GM21786 (cell line): Measurements from ENCODE around the gene SERPINA7.
"Not testable (repeated sequence)": the region's sequence is repeated elsewhere in the genome, so short reads cannot be mapped to it uniquely, and the experiment has no call there.

Experiments
- ATAC-seq: cut with Tn5 transposase; IDR thresholded peaks from one replicate; pipeline ENCODE4 v1.9.1; 2021; ENCODE audit not compliant: unreplicated experiment

The SERPINA7 gene

DNA sequence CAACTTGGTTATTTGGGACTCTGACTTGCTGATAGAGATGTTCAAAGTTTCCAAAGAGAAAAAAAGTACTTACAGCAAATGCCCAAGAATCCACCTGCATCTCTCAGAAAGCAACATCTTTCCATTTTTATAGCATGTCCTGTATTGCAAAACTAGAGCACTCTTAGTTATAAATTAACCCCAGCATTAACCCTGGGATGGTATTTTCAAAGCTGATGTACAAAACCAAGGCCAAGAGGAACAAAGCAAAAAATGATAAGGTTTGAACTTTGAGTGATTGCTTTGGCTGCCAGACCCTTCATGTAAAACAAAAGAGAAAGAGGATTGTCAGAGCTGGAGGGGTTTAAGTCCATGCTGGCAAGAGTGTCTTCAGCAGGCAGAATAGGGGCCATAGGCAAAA is at the start of gene SERPINA7:
SERPINA7 (minus strand) TSS at position 103 of the 400 bp plus-strand sequence. CDS start 1,669 bp downstream, outside the sequence.
- ATAC-seq, result no peak

GRCh38 chrX:106069048-106069447 is 30.5 kb upstream of the SERPINA7 start:
- no peak for ATAC-seq

- no peak for ATAC-seq
Measured at GRCh38 chrX:106050054-106050453, 11.5 kb upstream of the SERPINA7 start.

GRCh38 chrX:106042296-106042695 is 3.8 kb upstream of the SERPINA7 start:
- no peak for ATAC-seq

DNA sequence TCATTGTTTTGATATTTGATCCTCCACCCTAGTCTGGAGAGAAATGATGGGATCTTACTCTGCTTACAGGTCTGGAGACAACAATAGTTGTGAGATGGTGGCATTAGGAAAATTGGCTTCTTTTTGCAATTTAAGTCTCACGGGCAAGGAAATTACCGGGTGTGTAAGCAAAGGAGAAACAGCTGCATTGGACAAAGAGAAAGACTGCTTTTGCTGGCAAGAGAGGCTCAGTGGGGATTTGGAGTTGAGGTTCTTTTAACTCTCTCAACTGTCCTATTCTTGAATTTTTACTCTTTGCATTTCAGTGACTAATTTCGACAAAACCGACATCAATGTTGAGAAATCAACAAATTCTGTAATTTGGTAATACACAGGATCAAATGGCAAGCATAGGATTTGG is 2.3 kb upstream of the SERPINA7 start:
- ATAC-seq, result no peak

DNA sequence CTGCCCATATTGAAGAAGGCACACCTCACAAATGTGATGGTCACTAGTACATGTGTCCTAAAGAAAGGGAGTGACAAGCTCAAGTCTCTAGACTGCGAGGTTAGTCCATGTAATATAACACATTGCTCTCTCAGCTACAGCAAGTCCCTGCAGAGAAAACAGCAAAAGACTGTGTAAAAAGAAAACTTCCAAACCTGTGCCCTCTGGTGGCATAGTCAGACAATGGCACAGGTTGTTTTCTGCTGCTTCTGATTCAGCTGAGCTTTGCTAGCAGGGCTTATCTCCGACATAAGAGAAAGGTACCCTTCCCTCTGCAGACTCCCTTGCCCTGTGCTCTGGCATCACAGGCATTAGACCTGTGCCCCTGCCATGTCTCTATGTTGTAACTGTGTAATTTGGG is 1.4 kb upstream of the SERPINA7 start:
- ATAC-seq, result no peak

DNA sequence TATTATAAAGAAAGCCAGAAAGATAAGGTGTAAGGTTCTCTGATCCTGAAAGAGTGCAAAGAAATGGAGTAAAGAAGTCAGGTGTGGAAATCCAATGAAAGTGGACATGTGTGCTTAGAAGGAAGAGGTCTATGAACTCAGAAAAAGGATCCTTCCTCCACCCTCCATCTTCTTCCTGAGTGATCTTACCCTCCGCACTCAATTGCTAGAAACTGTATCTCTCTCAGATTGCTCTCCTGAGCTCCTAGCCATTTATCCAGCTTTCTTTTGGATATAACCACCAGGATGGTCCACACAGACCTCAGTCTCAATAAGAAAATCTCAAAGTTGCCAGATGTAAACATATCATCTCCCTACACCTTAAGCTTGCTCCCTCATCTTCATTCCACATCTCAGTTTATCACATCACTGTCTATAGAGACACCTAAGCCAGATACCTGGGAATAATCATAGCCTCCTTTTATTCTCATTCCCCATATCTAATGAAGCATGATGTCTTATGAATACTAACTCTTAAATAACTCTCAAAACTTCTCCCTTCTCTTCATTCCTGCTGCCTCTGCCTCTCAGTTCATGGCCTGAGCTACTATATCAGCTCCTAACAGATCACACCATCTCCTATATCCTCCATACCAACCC is 573 bp downstream of the SERPINA7 start:
- no peak for ATAC-seq

- ATAC-seq, result no peak
Measured at GRCh38 chrX:106036716-106037115, 1.8 kb downstream of the SERPINA7 start.

- ATAC-seq, result no peak
Measured at GRCh38 chrX:106035064-106035463, 3.5 kb downstream of the SERPINA7 start.

DNA sequence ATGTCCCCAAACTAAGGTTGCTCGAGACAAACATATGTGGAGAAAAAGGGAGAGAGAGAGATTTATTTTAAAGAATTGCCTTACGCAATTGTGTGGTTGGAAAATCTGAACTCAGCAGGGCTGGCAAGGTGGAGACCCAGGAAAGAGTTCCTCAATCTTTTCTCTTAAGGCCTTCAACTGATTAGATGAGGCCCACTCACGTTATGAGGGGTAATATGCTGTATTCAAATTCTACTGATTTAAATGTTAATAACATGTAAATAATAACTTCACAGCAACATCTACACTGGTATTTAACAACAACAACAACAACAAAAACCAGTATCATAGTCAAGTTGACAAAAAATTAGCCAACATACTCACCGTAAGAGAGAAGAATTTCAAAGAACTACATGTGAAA is 14.6 kb downstream of the SERPINA7 start:
- ATAC-seq, result no peak

DNA sequence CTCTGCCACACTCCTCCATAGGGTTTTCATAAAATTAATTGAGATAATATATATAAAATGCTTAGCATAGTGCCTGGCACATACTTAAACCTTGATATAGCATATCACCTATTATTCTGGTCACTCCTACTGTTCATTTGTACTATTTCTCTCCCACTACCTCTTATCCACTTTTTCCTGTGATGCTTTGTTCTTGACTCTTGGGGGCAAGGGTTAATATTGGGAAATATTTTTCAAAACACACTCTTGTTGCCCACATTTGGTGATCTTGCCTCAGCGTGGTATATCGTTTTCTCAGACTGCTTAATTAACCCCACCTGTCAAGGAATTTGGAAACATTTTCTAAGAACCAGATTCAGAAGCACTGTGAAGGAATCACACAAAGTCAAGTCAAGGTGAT is 16.3 kb downstream of the SERPINA7 start:
- ATAC-seq, result no peak

DNA sequence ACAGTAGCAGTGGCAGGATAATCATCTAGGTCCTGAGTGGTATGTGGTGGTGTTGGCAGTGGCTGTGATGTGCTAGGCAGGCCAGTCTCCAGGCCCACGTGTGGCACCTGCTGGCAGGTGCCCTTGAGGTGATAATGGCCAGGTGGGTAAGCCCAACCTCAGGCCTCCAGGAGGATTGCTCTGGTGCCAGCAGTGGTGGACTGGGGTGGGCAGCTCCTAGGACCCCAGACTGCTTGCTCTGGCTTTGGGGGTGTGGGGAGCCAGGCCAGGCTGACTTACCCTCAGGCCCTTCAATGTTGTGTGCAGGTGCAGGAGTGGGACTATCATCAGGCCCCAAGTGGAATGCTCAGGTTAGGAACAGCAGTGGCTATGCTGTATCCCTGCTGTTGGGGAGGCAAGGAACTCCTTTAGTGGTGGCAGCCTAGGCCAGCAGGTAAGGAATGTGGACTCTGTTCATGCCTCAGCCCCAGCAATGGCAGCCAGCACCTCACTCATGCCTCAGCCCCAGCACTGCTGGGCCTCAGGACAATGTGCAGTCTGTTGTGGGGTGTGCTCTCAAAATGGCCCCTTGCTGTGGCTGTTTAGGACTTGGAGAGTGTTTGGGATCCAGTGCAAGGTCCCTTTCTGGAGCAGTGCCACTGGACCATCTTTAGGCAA is 24.3 kb downstream of the SERPINA7 start:
- no peak for ATAC-seq

DNA sequence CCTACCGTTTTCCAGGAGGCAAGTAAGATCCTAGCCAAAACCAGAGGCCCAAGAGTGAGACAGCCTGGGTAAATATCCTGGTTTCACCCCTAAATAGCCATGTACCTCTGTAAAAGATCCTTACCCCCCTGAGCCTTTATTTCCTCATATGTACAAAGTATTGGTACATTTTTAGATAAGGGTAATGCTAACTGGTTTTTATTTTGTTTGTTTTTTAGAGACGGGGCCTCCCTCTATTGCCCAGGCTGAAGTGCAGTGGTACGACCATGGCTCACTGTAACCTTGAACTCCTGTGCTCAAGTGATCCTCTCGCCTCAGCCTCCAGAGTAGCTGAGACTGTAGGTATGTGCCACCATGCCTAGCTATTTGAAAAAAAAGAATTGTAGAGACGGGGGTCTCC is 29.4 kb downstream of the SERPINA7 start:
- ATAC-seq, result no peak

GRCh38 chrX:106007815-106008214 is 30.7 kb downstream of the SERPINA7 start:
- no peak for ATAC-seq

DNA sequence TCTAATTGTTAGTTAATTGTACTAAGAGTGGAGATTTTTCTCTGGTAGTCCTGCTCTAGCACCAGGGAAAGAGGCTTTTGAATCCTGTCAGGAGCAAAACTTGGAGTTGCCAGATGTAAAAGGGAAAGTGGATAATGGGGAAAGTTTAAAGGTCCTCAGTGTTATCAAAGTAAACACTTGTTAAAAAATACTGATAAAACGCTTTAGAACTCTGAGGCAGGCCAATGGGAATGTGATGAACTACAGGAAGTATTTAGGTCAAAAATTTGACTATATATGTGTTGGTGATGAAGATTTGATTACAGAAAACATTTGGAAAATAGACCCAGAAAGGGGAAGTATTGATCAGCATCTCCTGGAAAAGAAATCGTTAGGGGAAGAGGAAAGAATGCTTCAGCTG is 32.8 kb downstream of the SERPINA7 start:
- no peak for ATAC-seq

GRCh38 chrX:106000609-106001008 is 37.9 kb downstream of the SERPINA7 start:
- ATAC-seq, result not testable (repeated sequence)

DNA sequence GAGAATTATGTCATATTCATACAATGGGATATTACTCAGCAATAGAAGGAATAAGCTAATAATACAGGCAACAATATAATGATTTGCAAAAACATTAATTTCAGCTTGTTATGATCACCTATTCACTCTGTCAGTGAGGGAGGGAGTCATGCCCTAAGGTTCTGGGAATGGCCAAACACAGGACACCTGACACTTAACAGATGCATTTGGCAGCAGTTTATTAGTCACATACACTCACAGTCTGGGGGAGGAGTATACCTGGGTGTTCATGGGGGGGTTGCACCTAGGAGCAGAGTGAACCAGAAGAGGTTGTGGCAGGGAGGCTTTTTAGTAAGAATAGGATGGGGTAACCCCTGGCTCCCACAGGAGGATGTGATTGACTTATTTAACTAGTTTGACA is 38.3 kb downstream of the SERPINA7 start:
- no peak for ATAC-seq

- ATAC-seq, result no peak
Measured at GRCh38 chrX:105999294-105999693, 39.2 kb downstream of the SERPINA7 start.

GRCh38 chrX:105988487-105988886 is 50.0 kb downstream of the SERPINA7 start:
- ATAC-seq, result not testable (repeated sequence)
